ENCODE data around the gene SHKBP1. TPM values are rescaled to one million over a fixed set of nuclear protein-coding genes. Genes with fewer than 3 reads are reported as not detected.

The SHKBP1 gene
- total and polyA plus RNA-seq, 2 experiments from 2014 or later = 63.6 to 83.4 TPM

GRCh38 chr19:40619333-40620160 lies 42.9 kb downstream of the SHKBP1 start:
- no peak for TF ChIP-seq CTCF (IDR thresholded peaks at IDR 0.05; ENCODE audit: low read depth, low read length)
- Histone ChIP-seq H3K27me3 (no peaks in the 10 kb centered on the region), H3K9me3 (ENCODE audit: low read depth) (no peaks in the 10 kb centered on the region), H3K27ac (no peak overlapping the region), H3K4me1 (ENCODE audit: low read depth) (no peaks in the 10 kb centered on the region), H3K36me3 (peaks cover 18% of the 10 kb centered on the region), H3K4me3 (no peak overlapping the region)
- DNase-seq (ENCODE audit: low read depth in 1 of 2, low spot score in 1 of 2) = no peak

- Histone ChIP-seq H3K27me3 (no peaks in the 10 kb centered on the region), H3K36me3 (peaks cover 18% of the 10 kb centered on the region), H3K27ac (no peak overlapping the region), H3K4me1 (ENCODE audit: low read depth) (no peaks in the 10 kb centered on the region), H3K4me3 (no peak overlapping the region), H3K9me3 (ENCODE audit: low read depth) (no peaks in the 10 kb centered on the region)
- no peak for TF ChIP-seq CTCF (IDR thresholded peaks at IDR 0.05; ENCODE audit: low read depth, low read length)
- no peak for DNase-seq (ENCODE audit: low read depth in 1 of 2, low spot score in 1 of 2)
These were observed 43.5 kb downstream of the SHKBP1 start for GRCh38 chr19:40620161-40620485.

GRCh38 chr19:40621283-40621682 lies 44.6 kb downstream of the SHKBP1 start:
- Histone ChIP-seq H3K36me3 (peaks cover 18% of the 10 kb centered on the region), H3K27ac (no peak overlapping the region), H3K27me3 (no peaks in the 10 kb centered on the region), H3K4me3 (no peak overlapping the region), H3K4me1 (ENCODE audit: low read depth) (no peaks in the 10 kb centered on the region), H3K9me3 (ENCODE audit: low read depth) (no peaks in the 10 kb centered on the region)
- no peak for DNase-seq (ENCODE audit: low read depth in 1 of 2, low spot score in 1 of 2)
- TF ChIP-seq CTCF (IDR thresholded peaks at IDR 0.05; ENCODE audit: low read depth, low read length) = no peak

- Histone ChIP-seq H3K27me3 (no peaks in the 10 kb centered on the region), H3K4me3 (no peak overlapping the region), H3K4me1 (ENCODE audit: low read depth) (no peaks in the 10 kb centered on the region), H3K27ac (no peak overlapping the region), H3K36me3 (peaks cover 18% of the 10 kb centered on the region), H3K9me3 (ENCODE audit: low read depth) (no peaks in the 10 kb centered on the region)
- TF ChIP-seq CTCF (IDR thresholded peaks at IDR 0.05; ENCODE audit: low read depth, low read length) = no peak
- DNase-seq (ENCODE audit: low read depth in 1 of 2, low spot score in 1 of 2) = no peak
These were observed 45.5 kb downstream of the SHKBP1 start for GRCh38 chr19:40621966-40622772.

GRCh38 chr19:40622773-40623075 lies 46.1 kb downstream of the SHKBP1 start:
- DNase-seq (ENCODE audit: low read depth in 1 of 2, low spot score in 1 of 2) = no peak
- no peak overlapping the region for H3K4me3 ChIP-seq
- peaks cover 16% of the 10 kb centered on the region for H3K36me3 ChIP-seq
- TF ChIP-seq CTCF (IDR thresholded peaks at IDR 0.05; ENCODE audit: low read depth, low read length) = no peak
- H3K27me3 ChIP-seq = no peaks in the 10 kb centered on the region
- no peaks in the 10 kb centered on the region for H3K4me1 ChIP-seq (ENCODE audit: low read depth)
- H3K27ac ChIP-seq = no peak overlapping the region
- no peaks in the 10 kb centered on the region for H3K9me3 ChIP-seq (ENCODE audit: low read depth)

All from cardiac muscle cell (in vitro differentiated cells and primary cell).